Measurements from ENCODE around the gene LMAN1L. TPM values are rescaled to one million over a fixed set of nuclear protein-coding genes. Genes with fewer than 3 reads are reported as not detected.

Gene LMAN1L
- total RNA-seq, 1 experiment from 2014 or later: not detected

- ChIA-PET POLR2A (no interaction called here), CTCF (interaction anchor here (1.1 to 3.7 kb wide), 2 partner anchors 22 to 24 kb away, joined by 3 to 79 read pairs; no protein-coding TSS in a partner anchor)
- no peaks in the 10 kb centered on the region for H3K27me3 Mint-ChIP-seq (ENCODE audit: low read depth)
- H3K36me3 Mint-ChIP-seq: no peaks in the 10 kb centered on the region
- no peak for TF ChIP-seq CTCF (IDR thresholded peaks at IDR 0.05)
- no peak for TF ChIP-seq HMGXB4 (CRISPR knock-in tag; IDR thresholded peaks at IDR 0.05)
- no peak for TF ChIP-seq TCF7 (CRISPR knock-in tag; IDR thresholded peaks at IDR 0.05; ENCODE audit: low read depth)
- no peak for TF ChIP-seq PREB (CRISPR knock-in tag; IDR thresholded peaks at IDR 0.05; ENCODE audit: borderline replicate concordance)
- no peak for TF ChIP-seq ZNF425 (CRISPR knock-in tag; conservative IDR thresholded peaks at IDR 0.05)
- TF ChIP-seq CREB1 (CRISPR knock-in tag; IDR thresholded peaks at IDR 0.05): no peak
- TF ChIP-seq USF1 (CRISPR knock-in tag; IDR thresholded peaks at IDR 0.05): no peak
- no peak for TF ChIP-seq ARID4B (CRISPR knock-in tag; IDR thresholded peaks at IDR 0.05; ENCODE audit: borderline replicate concordance)
- no peak for TF ChIP-seq ERG (CRISPR knock-in tag; IDR thresholded peaks at IDR 0.05)
- no peak for TF ChIP-seq CDX4 (CRISPR knock-in tag; IDR thresholded peaks at IDR 0.05; ENCODE audit: borderline replicate concordance)
- no peak for TF ChIP-seq MLX (CRISPR knock-in tag; IDR thresholded peaks at IDR 0.05)
- no peak for TF ChIP-seq FOXP1 (CRISPR knock-in tag; IDR thresholded peaks at IDR 0.05; ENCODE audit: borderline replicate concordance)
- no peak for TF ChIP-seq ZBTB21 (CRISPR knock-in tag; IDR thresholded peaks at IDR 0.05; ENCODE audit: borderline replicate concordance)
- H3K27ac Mint-ChIP-seq: no peak overlapping the region; the same call in 1 of the 2 replicates
- H3K9me3 Mint-ChIP-seq: no peaks in the 10 kb centered on the region
- H3K4me3 Mint-ChIP-seq: no peak overlapping the region
- ATAC-seq (no peak), DNase-seq (ENCODE audit: low spot score) (no peak)
- H3K4me1 Mint-ChIP-seq: peaks cover 18% of the 10 kb centered on the region
These were observed 17.7 kb upstream of the LMAN1L start for GRCh38 chr15:74794970-74795349.
